Spinal cord (tissue), 10 donors: ENCODE measurements around the gene ZCCHC13. TPM values are rescaled to one million over a fixed set of nuclear protein-coding genes. Genes with fewer than 3 reads are reported as not detected.
"Not testable (repeated sequence)": the region's sequence is repeated elsewhere in the genome, so short reads cannot be mapped to it uniquely, and the experiment has no call there.

ENCODE experiments used
- DNase-seq, 6 donors: peaks; one replicate each; pipeline versions ENCODE4 v3.0.0 to v3.0.0-alpha.2; 2013 to 2015; ENCODE audit warnings: low spot score in 6 of 6, low read depth in 4 of 6
- H3K27ac ChIP-seq: one replicate; pipeline ENCODE4 v1.5.1; 2013; ENCODE audit warnings: low read depth, low read length, control low read depth
- H3K27me3 ChIP-seq: one replicate; pipeline ENCODE4 v1.6.1; 2013; ENCODE audit warnings: low read length; ENCODE audit not compliant: control insufficient read depth, insufficient read depth
- H3K36me3 ChIP-seq: one replicate; pipeline ENCODE4 v1.6.1; 2013; ENCODE audit warnings: low read length; ENCODE audit not compliant: control insufficient read depth, insufficient read depth
- H3K4me1 ChIP-seq: one replicate; pipeline ENCODE4 v1.6.1; 2013; ENCODE audit warnings: low read length; ENCODE audit not compliant: control insufficient read depth, insufficient read depth
- H3K4me3 ChIP-seq: one replicate; pipeline ENCODE4 v1.5.1; 2013; ENCODE audit warnings: low read depth, low read length, control low read depth
- H3K9me3 ChIP-seq: one replicate; pipeline ENCODE4 v1.6.1; 2013; ENCODE audit warnings: low read length; ENCODE audit not compliant: control insufficient read depth, insufficient read depth
- WGBS: methylation state at CpG from one replicate; pipeline ENCODE4 v1.1.5; 2013; ENCODE audit warnings: missing lambda C conversion rate; ENCODE audit not compliant: insufficient coverage; 5-methylcytosine and 5-hydroxymethylcytosine counted together
- polyA plus RNA-seq, 2 donors: library from polyadenylated mRNA; unstranded; fragments of 120-200 nt; gene quantifications; one replicate each; pipeline ENCODE4 v1.2.1, GENCODE V29; 2013; ENCODE audit not compliant: insufficient read length in 2 of 2
- total RNA-seq, 2 donors: library from RNA; depleted of rRNA in 1 of 2; stranded (reverse); fragments of 120-200 nt in 1 of 2; fragments of >200 nt in 1 of 2; gene quantifications; one replicate each; pipeline versions ENCODE4 v1.2.3 to v1.2.4, GENCODE V29; 2013 to 2014
- donor health status: healthy.

ZCCHC13 gene
- total and polyA plus RNA-seq, 4 donors: not detected

- H3K27me3 ChIP-seq: no peaks in the 10 kb centered on the region
- no peak for DNase-seq
- no CpG with 5 or more reads among the region's 4 CpGs for WGBS
- no peaks in the 10 kb centered on the region for H3K4me1 ChIP-seq
- no peak overlapping the region for H3K4me3 ChIP-seq
- no peak overlapping the region for H3K27ac ChIP-seq
- no peaks in the 10 kb centered on the region for H3K9me3 ChIP-seq
- H3K36me3 ChIP-seq: no peaks in the 10 kb centered on the region
Observed at GRCh38 chrX:74318672-74319071, 14.7 kb downstream of the ZCCHC13 start.

- not testable (repeated sequence) for DNase-seq, H3K9me3 ChIP-seq, H3K36me3 ChIP-seq, H3K27ac ChIP-seq, H3K27me3 ChIP-seq, H3K4me1 ChIP-seq, H3K4me3 ChIP-seq
- 62% methylated on average over 2 of the region's 2 CpGs for WGBS
Observed at GRCh38 chrX:74319321-74319720, 15.3 kb downstream of the ZCCHC13 start.

GRCh38 chrX:74321191-74321590 lies 17.2 kb downstream of the ZCCHC13 start:
- Histone ChIP-seq H3K4me1 (peaks cover 17% of the 10 kb centered on the region), H3K9me3 (no peaks in the 10 kb centered on the region), H3K36me3 (no peaks in the 10 kb centered on the region), H3K27me3 (no peaks in the 10 kb centered on the region), H3K27ac (no peak overlapping the region), H3K4me3 (no peak overlapping the region)
- no peak for DNase-seq
- 80% methylated on average over 26 of the region's 27 CpGs for WGBS

GRCh38 chrX:74324131-74324530 lies 20.2 kb downstream of the ZCCHC13 start:
- Histone ChIP-seq H3K36me3 (no peaks in the 10 kb centered on the region), H3K9me3 (no peaks in the 10 kb centered on the region), H3K4me1 (peaks cover 18% of the 10 kb centered on the region), H3K27me3 (no peaks in the 10 kb centered on the region), H3K27ac (no peak overlapping the region), H3K4me3 (no peak overlapping the region)
- WGBS: 29% methylated on average over 3 of the region's 5 CpGs
- DNase-seq: peak in 2 of 6 donors; percentile 24 to 59

- Histone ChIP-seq H3K27ac (no peak overlapping the region), H3K4me3 (no peak overlapping the region), H3K36me3 (no peaks in the 10 kb centered on the region), H3K27me3 (no peaks in the 10 kb centered on the region), H3K4me1 (peaks cover 18% of the 10 kb centered on the region), H3K9me3 (no peaks in the 10 kb centered on the region)
- no CpG with 5 or more reads among the region's 9 CpGs for WGBS
- DNase-seq: peak in 3 of 6 donors; percentile 48 to 92 (median 72)
Observed at GRCh38 chrX:74325130-74326059, 21.4 kb downstream of the ZCCHC13 start.

DNA sequence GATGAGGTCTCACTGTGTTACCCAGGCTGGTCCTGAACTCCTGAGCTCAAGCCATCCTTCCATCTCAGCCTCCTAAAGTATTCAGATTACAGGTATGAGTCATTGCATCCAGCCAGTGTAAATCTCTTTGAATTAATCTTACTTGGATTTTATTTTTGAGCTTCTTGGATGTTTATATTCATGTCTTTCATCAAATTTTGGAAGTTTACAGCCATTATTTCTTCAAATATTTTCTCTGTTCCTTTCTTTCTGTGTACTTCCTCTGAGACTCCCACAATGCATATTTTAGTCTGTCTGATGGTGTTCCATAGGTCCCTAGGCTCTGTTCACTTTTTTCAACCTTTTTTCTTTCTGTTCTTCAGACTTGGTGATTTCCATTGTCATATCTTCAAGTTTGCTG lies 34.9 kb downstream of the ZCCHC13 start:
- DNase-seq: no peak
- H3K9me3 ChIP-seq: peaks cover 7% of the 10 kb centered on the region
- H3K4me3 ChIP-seq: no peak overlapping the region
- no peaks in the 10 kb centered on the region for H3K4me1 ChIP-seq
- H3K27me3 ChIP-seq: no peaks in the 10 kb centered on the region
- H3K27ac ChIP-seq: no peak overlapping the region
- H3K36me3 ChIP-seq: no peaks in the 10 kb centered on the region

DNA sequence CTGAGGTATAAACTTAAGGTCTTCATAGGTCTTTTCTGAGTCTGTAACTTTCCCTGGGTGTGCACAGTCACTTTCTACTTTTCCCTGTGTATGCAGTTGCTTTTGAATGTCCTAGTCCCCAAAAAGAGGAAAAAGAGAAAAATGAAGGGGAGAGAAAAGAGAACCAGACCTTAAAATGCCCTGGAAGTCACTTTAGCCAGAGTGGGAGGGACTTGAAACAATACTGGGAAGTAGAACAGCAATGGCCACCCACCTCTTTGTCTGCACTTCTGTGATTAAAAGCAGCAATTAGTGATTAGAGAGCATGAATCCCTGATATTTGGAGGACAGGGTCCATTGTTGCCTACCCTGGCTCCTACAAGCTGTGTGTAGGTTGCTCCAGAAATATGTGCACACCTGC lies 36.1 kb downstream of the ZCCHC13 start:
- H3K36me3 ChIP-seq: no peaks in the 10 kb centered on the region
- H3K27me3 ChIP-seq: peaks cover 2% of the 10 kb centered on the region
- no peak for DNase-seq
- H3K27ac ChIP-seq: no peak overlapping the region
- H3K9me3 ChIP-seq: peaks cover 7% of the 10 kb centered on the region
- no peak overlapping the region for H3K4me3 ChIP-seq
- H3K4me1 ChIP-seq: no peaks in the 10 kb centered on the region

DNA sequence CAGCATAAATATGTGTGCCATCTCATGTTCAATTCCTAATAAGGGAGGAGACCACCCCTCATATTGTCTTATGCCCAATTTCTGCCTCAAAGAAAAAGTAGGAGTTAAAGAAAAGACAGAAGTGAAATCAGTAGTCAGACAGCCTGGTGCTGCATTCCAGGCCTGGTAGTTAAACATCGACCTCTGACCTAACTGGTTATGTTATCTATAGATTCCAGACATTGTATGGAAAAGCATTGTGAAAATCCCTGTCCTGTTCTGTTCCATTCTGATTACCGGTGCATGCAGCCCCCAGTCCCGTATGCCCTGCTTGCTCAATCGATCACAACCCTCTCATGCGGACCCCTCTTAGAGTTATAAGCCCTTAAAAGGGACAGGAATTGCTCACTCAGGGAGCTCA lies 38.2 kb downstream of the ZCCHC13 start:
- not testable (repeated sequence) for H3K9me3 ChIP-seq, H3K4me3 ChIP-seq, H3K27me3 ChIP-seq, H3K4me1 ChIP-seq, H3K36me3 ChIP-seq, H3K27ac ChIP-seq, DNase-seq
- WGBS: 83% methylated on average over 4 of the region's 5 CpGs

- 29% methylated on average over 1 of the region's 3 CpGs for WGBS
- no peaks in the 10 kb centered on the region for H3K36me3 ChIP-seq
- H3K4me3 ChIP-seq: no peak overlapping the region
- H3K9me3 ChIP-seq: peaks cover 4% of the 10 kb centered on the region
- peaks cover 2% of the 10 kb centered on the region for H3K27me3 ChIP-seq
- DNase-seq: peak in 2 of 6 donors; percentile 71 to 77
- H3K27ac ChIP-seq: no peak overlapping the region
- H3K4me1 ChIP-seq: no peaks in the 10 kb centered on the region
Observed at GRCh38 chrX:74343343-74344279, 39.6 kb downstream of the ZCCHC13 start.
